A172 (cell line): ENCODE results near the gene SIAE. TPM values are rescaled to one million over a fixed set of nuclear protein-coding genes. Genes with fewer than 3 reads are reported as not detected.
A peak's percentile ranks its signal among the peaks of the same experiment; 100 is the strongest.

Source experiments
- DNase-seq: peaks from one replicate; pipeline ENCODE4 v3.0.0-alpha.2; 2015; ENCODE audit warnings: low spot score
- total RNA-seq: library from RNA; depleted of rRNA; stranded (reverse); fragments of >200 nt; shearing (Covaris generic); gene quantifications from 2 replicates; pipeline ENCODE4 v1.2.3, GENCODE V29; 2014; rRNA removed

The SIAE gene
- 8.6 and 12.3 TPM in 2 replicates for total RNA-seq

GRCh38 chr11:124673333-124674167 is at the start of gene SIAE, which contains the start of gene SPA17:
Gene SIAE, minus strand, starts transcription at chr11:124673739. Its CDS starts 31 bp downstream, at chr11:124673708.
Gene SPA17, plus strand, starts transcription at chr11:124673904. Its CDS starts 1,361 bp downstream, at chr11:124675265.
- DNase-seq: peak; percentile 84

GRCh38 chr11:124722176-124722575 is 48.6 kb upstream of the SIAE start:
- no peak for DNase-seq

- no peak for DNase-seq
Observed at GRCh38 chr11:124719534-124719933, 46.0 kb upstream of the SIAE start.

- DNase-seq: no peak
Observed at GRCh38 chr11:124718801-124719200, 45.3 kb upstream of the SIAE start.

- peak; percentile 13 for DNase-seq
Observed at GRCh38 chr11:124717786-124718651, 44.5 kb upstream of the SIAE start.

- DNase-seq: no peak
Observed at GRCh38 chr11:124717421-124717785, 43.9 kb upstream of the SIAE start.

GRCh38 chr11:124716591-124716990 is 43.1 kb upstream of the SIAE start:
- DNase-seq: no peak

GRCh38 chr11:124712392-124712791 is 38.9 kb upstream of the SIAE start:
- DNase-seq: no peak

GRCh38 chr11:124707829-124708228 is 34.3 kb upstream of the SIAE start:
- no peak for DNase-seq

GRCh38 chr11:124700028-124700427 is 26.5 kb upstream of the SIAE start:
- DNase-seq: no peak

- DNase-seq: no peak
Observed at GRCh38 chr11:124699547-124699946, 26.0 kb upstream of the SIAE start.

- no peak for DNase-seq
Observed at GRCh38 chr11:124693142-124693541, 19.6 kb upstream of the SIAE start.

GRCh38 chr11:124682443-124682842 is 8.9 kb upstream of the SIAE start:
- DNase-seq: no peak

GRCh38 chr11:124681421-124681820 is 7.9 kb upstream of the SIAE start:
- no peak for DNase-seq

- no peak for DNase-seq
Observed at GRCh38 chr11:124678416-124678815, 4.9 kb upstream of the SIAE start.

- no peak for DNase-seq
Observed at GRCh38 chr11:124676386-124676785, 2.8 kb upstream of the SIAE start.

- DNase-seq: no peak
Observed at GRCh38 chr11:124674571-124674970, 1.0 kb upstream of the SIAE start.

GRCh38 chr11:124674168-124674517 is 604 bp upstream of the SIAE start:
- no peak for DNase-seq

GRCh38 chr11:124672536-124673215 is 863 bp downstream of the SIAE start:
- no peak for DNase-seq

GRCh38 chr11:124670732-124671131 is 2.8 kb downstream of the SIAE start:
- no peak for DNase-seq

- peak; percentile 23 for DNase-seq
Observed at GRCh38 chr11:124669193-124669592, 4.3 kb downstream of the SIAE start.

- DNase-seq: no peak
Observed at GRCh38 chr11:124667601-124668000, 5.9 kb downstream of the SIAE start.
